Left renal pelvis (tissue), 4 donors: Measurements from ENCODE around the gene TMEM219. TPM values are rescaled to one million over a fixed set of nuclear protein-coding genes. Genes with fewer than 3 reads are reported as not detected.
"Not testable (repeated sequence)": the region's sequence is repeated elsewhere in the genome, so short reads cannot be mapped to it uniquely, and the experiment has no call there.

Experiments
- DNase-seq, 4 donors: peaks; one replicate each; pipeline ENCODE4 v3.0.0-alpha.2; 2013; ENCODE audit warnings: low read depth in 4 of 4, low spot score in 3 of 4
- polyA plus RNA-seq, 4 donors: library from polyadenylated mRNA; unstranded; fragments of 120-200 nt; gene quantifications; one replicate each; pipeline ENCODE4 v1.2.1, GENCODE V29; 2013; ENCODE audit not compliant: insufficient read length in 4 of 4

TMEM219 gene
- polyA plus RNA-seq, 4 donors, result 72.3 to 126 (median 103) TPM

DNA sequence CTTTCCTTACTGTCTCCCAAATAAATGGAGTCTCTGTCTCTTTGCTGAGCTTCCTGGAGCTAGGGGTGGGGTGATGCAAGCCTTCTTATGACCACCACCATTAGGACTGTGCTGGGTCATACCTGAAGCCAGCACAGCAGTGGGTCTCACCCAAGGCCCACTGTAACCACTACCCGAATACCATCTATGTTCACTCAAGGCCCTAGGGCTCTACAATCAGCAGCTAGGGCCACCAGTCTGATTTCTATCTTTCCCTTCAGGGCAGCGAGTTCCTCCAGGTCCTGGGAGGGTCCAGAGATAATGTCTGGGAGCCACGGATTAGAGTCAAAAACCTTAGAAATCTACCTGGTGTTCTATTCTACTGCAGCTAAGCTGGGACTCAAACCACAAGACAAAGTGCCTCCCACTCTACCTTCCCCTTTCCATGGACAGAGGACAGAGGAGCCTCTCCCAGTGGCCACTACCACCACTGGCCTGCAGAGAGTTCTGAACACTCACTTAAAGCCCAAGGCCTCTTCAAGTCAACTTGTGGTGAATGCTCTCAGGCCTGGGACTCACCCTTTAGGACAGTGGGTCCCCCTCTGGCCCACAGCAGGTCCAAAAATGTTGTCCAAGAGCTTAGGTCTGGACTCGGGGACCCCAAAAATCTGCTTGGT is 10.9 kb upstream of the TMEM219 start:
- DNase-seq, result no peak

DNA sequence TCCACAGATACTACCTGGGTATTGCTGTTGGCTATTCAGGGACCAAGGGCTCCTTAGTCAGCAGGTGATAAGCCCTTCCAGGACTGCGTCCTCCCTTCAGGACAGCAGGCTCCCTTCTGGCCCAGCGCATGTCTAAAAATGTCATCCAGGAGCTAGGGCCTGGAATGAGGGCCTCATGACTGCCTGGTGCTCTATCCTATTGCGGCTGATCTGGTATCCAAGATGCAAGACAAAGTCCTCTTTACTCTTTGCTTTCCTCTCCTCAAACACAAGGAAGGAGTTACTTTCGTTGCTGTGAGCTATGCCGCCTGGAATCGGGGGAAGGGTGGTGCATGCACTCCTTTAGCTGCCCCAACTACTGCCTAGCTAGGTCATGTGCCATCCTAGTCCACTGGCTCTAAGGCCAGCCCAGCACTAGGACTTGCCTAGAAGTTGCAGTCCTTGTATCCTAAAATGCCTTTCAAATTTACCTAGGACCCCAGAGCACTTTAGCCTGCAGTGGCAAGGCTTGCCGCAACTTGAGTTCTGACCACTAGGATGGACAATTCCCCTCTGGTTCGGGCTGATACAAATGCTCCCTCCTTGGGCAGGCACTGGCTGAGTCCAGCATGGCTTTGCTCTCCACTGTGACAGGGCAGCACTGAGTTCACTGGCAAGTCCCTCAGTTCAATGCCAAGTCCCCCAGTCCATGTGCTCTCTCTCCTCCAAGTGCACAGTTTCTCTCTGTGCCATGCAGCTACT is 10.1 kb upstream of the TMEM219 start:
- DNase-seq, result no peak

DNA sequence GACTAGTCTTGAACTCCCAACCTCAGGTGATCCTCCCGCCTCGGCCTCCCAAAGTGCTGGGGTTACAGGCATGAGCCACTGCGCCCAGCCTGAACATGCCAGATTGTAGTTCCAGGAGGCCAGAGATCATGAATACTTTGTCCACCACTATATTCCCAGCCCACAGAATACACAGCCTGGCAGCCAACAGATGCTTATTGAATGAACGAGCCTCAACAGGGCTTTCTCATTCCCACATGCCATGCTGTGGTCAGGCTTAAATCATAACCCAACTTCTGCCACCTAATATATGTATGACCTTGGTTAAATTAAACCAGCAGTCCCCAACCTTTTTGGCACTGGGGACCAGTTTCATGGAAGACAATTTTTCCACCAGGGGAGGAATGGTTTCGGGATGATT is 3.1 kb upstream of the TMEM219 start:
- no peak for DNase-seq

DNA sequence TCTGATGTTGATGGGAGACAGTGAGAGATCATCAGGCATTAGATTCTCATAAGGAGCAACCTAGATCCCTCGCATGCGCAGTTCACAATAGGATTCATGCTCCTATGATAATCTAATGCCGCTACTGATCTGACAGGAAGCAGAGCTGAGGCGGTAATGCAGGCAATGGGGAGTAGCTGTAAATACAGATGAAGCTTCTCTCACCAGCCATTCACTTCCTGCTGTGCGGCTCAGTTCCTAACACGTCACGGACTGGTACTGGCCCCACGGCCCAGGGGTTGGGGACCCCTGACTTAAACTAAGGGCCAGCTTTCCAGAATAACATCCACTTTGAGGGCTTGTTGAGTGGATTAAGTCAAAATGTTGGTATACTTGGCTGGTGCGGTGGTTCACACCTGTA is 2.6 kb upstream of the TMEM219 start:
- DNase-seq, result no peak

DNA sequence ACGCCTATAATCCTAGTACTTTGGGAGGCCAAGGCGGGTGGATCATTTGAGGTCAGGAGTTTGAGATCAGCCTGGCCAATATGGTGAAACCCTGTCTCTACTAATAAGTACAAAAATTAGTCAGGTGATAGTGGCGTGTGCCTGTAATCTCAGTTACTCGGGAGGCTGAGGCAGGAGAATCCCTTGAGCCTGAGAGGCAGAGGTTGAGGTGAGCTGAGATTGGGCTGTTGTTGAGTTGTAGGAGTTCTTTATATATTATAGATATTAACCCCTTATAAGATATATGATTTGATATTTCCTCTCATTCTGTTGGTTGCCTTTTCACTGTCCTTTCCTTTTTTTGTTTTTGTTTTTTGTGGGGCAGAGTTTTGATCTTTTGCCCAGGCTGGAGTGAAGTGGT is 2.1 kb upstream of the TMEM219 start:
- DNase-seq, result not testable (repeated sequence)

DNA sequence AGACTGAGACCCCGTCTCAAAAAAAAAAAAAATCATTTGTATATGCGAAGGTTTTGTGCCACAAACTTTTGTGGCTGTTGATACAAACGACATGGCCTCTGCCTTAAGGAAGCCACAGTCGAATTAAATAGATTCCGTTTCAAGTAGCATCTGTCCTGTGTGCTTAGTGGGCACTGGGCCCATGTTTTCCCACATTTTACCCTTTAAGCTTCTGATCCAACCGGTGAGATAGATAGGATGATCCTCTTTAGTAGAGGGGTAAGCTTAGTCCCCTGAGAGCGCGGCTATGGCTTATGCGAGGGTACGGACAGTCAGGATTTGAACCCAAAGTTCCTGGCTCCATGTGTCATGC is 776 bp upstream of the TMEM219 start:
- no peak for DNase-seq

DNA sequence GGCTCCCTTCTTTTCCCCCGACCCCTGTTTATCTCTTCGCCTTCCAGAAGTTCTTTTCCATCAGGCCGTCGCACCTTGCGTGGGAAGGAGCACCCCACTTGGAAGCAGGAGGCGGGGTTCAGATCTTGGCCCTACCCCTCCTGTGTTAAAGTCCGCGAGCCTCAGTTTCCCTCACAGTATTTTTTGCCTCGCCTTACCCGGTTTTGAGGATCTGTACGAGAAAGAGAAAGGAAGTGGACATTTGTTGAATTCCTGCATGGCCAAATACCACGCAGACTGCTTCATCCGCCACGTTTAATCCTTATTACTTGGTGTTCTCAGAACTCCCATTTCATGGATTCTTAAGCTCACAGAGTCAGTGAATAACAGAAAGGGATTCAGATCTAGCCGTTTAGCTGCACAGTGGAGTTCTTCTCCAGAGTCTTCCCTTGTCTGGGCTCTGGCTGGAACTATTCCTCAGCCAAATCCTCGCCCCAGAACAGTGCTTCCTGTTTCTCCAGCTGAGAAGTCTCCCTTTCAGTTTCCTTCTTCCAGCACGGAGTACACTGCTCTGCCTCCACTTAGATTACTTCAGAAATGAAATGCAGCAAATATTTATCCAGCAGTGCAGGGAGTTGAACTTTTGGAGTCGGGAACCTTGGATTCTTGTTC is 590 bp downstream of the TMEM219 start:
- DNase-seq, result no peak

DNA sequence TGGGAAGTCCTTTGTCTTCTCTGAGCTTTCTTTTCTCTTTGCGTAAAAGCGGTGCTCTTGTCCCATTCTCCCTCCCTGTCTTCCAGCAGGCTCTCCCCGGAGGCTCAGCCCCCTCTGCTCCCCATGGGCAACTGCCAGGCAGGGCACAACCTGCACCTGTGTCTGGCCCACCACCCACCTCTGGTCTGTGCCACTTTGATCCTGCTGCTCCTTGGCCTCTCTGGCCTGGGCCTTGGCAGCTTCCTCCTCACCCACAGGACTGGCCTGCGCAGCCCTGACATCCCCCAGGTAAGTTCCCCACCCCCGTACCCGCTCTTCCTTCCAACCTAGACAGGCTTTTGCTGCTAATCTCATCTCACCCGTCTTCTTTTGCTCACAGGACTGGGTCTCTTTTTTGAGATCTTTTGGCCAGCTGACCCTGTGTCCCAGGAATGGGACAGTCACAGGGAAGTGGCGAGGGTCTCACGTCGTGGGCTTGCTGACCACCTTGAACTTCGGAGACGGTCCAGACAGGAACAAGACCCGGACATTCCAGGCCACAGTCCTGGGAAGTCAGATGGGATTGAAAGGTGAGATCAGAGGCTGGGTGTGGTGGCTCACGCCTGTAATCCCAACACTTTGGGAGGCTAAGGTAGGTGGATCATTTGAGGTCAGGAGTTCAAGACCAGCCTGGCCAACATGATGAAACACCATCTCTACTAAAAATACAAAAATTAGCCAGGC is 1.3 kb downstream of the TMEM219 start:
- DNase-seq, result no peak

DNA sequence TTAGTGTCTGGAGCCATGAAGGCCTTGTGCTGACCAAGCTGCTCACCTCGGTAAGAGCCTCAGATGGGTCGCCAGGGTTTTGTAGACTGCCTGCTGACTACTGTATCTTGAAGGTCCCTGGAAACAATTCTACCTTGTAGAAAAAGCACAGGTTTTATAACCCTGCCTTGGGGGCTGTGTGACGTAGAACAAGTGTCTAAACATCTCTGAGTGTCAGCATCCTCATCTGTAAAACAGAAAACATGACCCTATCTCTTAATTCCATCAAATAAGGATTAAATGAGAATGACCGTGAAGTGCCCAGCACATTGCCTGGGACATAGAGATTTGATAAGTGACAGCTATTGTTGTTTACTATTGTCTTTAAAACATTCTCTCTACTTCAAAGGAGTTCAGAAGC is 6.3 kb downstream of the TMEM219 start:
- no peak for DNase-seq

DNA sequence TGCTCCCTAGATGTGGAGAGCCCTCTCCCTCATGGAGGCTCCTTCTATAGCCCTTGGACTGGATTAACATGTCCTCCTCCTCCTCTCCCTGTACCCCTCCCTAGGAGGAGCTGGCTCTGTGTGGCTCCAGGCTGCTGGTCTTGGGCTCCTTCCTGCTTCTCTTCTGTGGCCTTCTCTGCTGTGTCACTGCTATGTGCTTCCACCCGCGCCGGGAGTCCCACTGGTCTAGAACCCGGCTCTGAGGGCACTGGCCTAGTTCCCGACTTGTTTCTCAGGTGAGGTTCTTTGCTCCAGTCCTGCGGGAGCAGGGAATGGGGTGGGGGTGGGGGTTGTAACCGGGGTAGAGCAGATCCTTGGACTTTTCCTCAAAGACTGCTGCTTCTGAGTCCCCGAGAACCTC is 9.4 kb downstream of the TMEM219 start:
- DNase-seq, result no peak

DNA sequence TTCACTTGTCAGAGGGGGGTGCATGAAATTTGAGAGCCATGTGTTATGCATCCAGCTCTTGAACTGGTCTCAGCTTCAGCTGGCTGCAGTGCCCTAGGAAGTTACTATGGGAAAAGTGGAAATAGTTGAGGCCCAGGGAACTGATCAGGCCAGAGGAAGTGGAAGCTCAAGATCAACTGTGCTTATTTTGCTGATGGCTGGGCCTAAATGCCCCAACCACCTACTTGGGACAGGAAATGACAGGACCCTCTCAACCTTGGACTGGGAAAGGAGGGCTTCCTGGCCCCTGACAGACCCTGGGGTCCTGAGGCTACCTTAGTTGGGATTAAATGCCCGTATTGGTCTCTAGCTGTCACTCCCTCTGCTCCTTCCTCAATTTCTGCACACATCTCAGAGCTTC is 10.6 kb downstream of the TMEM219 start:
- DNase-seq, result no peak

DNA sequence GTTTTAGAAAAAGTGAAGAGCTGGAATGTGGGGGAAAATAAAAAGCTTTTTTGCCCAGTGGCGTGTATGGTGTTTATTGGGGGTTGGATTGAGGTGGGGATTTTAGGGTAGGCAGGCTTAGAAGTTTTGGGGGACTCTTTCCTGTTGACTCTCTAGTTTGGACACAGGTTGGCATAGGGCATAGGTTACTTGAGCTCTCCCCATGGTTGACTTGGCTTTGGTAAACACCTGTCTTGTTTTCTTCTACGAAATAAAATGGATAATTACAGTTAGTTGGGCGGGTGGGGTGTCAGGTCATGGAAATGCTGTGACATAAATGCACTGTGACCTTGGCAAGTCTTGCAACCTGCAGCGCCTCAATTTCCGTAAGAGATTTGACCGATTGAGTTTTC is 11.1 kb downstream of the TMEM219 start:
- DNase-seq, result no peak

DNA sequence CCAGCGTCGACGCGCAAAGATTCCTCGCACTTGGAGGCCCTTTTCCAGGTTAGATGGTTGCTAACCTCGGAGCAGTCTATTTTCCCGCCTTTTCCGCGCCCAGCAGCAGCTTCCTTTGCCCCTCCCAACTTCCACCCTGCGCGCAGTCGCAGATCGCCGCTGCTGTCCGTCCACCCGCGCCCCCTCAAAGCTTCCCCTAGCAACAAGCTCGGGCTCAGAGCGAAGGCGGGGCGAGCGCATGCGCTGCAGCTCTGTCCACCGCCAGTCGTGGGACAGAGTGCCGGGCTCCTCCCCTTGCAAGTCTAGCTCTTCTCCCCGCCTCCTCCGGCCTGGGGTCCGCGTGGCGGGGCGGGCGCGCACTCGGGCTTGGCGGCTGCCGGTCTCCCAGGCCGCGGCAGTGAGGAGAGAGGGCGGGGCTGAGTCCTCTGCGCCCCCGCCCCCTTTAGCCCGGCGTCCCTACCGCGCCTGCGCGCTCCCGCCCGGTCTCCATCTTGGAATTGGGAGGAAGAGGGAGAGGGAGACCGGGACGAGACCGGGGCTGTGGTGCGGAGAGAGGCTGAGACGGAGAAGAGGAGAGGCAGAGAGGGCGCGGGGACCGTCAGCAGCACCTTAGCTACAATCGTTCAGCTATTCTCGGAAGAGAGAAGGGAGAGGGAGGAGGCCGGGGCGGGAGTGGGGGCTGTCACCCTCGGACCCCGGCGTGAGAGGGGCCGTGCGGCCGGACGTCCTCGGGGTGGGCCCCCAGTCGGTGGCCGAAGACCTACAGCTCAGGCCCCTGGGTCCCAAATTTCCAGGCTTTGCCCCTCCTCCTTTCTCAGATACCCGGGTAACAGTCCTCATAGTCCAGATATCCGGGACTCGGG is 11.7 kb downstream of the TMEM219 start, which contains the start of gene TAOK2:
TAOK2 (plus strand) TSS at position 485 of the 863 bp plus-strand sequence. CDS start 3,905 bp downstream, outside the sequence.
- DNase-seq, result peak; percentile 97 to 98 (median 97)

DNA sequence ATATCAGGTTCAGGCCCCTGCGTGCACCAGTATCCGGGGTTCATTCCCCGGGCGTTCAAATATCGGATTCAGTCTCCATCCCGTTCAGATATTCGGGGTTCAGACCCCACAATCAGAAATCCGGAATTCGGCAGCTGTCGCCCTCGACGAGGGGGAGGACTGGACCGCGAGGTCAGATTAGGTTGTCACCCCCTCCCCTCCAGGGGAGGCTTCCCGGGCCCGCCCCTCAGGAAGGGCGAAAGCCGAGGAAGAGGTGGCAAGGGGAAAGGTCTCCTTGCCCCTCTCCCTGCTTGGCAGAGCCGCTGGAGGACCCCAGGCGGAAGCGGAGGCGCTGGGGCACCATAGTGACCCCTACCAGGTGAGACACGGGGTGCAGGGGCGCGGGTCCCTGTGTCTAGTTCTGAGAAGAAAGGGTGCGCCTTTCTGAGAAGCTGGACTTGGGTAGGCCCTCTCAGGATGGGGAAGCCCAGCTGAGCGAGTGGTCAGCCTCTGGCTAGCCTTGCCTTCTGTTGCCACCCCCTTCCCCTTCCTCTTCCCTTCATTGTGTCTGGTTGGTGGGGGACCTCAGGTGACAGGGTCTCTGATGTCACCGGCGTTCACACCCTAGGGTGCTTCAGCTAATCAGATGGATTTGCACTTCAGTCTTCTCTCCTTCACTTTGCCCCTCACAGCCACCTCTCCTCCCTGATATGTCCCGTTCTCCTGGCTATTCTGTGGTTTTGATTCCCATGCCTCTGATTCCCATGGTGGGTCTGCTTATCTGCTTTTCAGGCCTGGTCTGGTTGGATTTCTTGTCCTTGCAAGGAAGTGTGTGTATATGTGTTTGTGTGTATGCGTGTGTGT is 12.6 kb downstream of the TMEM219 start:
- DNase-seq, result no peak

DNA sequence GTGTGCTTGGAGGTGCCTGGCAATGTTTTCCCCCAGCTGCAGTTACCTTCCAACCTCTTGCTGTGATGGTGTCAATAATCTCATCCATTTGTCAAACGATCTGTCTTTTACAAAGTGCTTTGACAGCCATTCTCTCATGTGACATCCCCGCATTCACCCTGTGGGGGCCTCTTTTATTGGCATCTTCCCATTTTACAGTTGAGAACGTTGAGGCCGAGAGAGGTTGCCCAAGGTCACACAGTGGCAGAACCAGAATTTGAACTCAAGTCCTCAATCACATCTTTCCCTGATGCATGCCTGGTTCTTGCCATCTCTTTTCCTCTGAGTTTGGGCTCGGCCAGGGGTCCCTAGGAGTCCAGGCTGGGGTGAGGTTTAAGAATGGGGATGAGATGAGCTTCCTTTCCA is 13.3 kb downstream of the TMEM219 start:
- no peak for DNase-seq

DNA sequence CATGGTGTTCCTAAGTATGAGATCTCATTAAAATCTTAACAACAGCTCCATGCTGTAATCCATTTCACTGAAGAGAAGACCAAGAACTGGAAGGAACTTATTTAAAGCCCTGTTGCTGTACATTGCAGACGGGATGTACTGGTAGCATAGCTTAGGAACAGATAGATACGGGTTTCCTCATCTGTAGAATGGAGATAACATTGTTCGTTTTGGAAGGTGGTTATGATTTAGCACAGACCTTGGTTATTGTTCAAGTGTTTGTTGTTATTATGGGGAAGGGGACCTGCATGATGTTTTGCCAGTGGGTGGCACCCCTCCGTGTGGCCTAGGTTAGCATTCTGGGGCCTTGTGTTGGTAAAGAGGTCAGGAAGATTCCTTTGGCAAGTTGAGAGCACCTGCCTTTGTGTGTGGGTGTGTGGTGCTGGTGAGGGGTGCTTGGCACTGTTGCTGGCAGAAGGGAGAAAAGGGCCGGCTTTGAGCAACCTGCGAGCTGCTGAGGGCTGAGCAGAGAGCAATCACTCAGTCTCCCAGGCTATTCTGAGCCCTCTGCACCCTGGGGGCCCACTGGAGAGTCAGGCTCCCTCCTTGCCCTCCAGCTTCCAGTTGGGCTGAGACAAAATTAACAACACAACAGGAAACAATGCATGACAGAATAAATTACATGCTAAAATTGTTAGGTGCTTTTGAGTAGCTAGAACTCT is 14.1 kb downstream of the TMEM219 start:
- DNase-seq, result no peak

DNA sequence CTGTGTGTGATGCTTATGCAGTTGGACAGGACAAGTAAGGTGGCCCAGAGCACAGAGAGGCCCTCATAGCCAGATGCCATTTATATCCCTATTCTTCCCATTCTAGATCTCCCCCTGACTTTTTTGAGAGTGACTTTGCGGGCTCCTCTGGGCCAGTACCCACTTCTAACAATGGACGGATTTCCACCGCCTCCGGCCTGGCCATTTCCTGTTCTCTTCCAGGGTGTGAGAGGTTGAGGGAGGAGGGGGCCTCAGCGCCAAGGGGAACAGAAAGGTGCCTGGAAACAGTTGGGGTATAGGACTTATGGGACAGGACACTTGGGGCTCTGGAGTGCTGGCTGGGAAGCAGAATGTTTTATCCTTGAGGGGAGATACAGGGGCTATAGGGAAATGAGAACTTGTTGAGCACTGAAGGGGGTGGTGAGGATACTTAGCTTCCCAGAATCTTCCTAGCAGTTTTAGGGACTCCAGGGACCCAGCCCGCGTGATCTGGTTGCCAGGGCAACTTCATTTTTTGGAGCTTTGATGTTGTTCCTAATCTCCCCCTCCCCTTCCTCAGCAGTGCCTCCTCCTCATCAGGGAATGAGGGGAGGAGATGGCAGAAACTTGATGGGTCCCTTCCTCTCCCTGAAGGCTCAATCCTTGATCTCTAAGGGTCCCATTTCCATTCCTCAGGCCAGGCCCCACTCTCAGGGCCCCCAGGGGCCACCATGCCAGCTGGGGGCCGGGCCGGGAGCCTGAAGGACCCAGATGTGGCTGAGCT is 15.4 kb downstream of the TMEM219 start:
- DNase-seq, result no peak

DNA sequence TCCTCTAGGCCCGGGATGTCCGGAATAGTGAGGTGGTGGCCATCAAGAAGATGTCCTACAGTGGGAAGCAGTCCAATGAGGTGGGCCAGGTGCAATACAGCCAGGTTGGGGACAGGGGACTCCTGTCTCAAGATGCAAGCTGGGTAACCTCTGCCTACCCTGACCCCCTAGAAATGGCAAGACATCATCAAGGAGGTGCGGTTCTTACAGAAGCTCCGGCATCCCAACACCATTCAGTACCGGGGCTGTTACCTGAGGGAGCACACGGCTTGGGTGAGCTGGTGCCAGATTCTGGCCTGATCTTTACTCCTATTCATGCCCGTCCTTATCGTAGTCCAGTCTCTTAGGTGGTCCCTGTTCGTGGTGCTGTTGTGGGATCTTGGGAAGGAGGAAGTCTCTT is 16.2 kb downstream of the TMEM219 start:
- no peak for DNase-seq
